Measurements from ENCODE around the gene MOK.

MOK gene

GRCh38 chr14:102180248-102180998 is 124.5 kb downstream of the MOK start:
- DNase-seq (ENCODE audit: low spot score): no peak

Data from LoVo (cell line).